GM12873 (cell line): ENCODE data around the gene LUC7L3.

ENCODE experiments used
- CTCF ChIP-seq: IDR thresholded peaks from 2 replicates; pipeline ENCODE4 v1.5.1; 2012; ENCODE audit warnings: low read depth, mild to moderate bottlenecking, moderate library complexity, low read length, control low read depth; ENCODE audit not compliant: insufficient read depth; ENCODE audit errors: missing control alignments

LUC7L3 gene

GRCh38 chr17:50687200-50688066, 32.0 kb upstream of the LUC7L3 start:
- TF ChIP-seq CTCF = no peak

- TF ChIP-seq CTCF = no peak
Measured at GRCh38 chr17:50688245-50688644, 31.2 kb upstream of the LUC7L3 start.

- TF ChIP-seq CTCF = no peak
Measured at GRCh38 chr17:50689251-50689650, 30.2 kb upstream of the LUC7L3 start.

GRCh38 chr17:50689956-50690886, 29.2 kb upstream of the LUC7L3 start:
- no peak for TF ChIP-seq CTCF

- TF ChIP-seq CTCF = no peak
Measured at GRCh38 chr17:50690887-50691549, 28.4 kb upstream of the LUC7L3 start.

GRCh38 chr17:50691550-50692447, 27.6 kb upstream of the LUC7L3 start:
- TF ChIP-seq CTCF = no peak
